Stimulated activated CD8-positive, alpha-beta memory T cell treated with anti-CD3 and anti-CD28 coated beads, Interleukin-2, amount 100 ng/mL, for 48 hours (primary cell): ENCODE data around the gene MRPL55.

Source experiments
- DNase-seq, 2 donors: peaks; one replicate each; pipeline ENCODE4 v3.0.0-alpha.2; 2020; ENCODE audit warnings: low read depth in 2 of 2

MRPL55 gene

DNA sequence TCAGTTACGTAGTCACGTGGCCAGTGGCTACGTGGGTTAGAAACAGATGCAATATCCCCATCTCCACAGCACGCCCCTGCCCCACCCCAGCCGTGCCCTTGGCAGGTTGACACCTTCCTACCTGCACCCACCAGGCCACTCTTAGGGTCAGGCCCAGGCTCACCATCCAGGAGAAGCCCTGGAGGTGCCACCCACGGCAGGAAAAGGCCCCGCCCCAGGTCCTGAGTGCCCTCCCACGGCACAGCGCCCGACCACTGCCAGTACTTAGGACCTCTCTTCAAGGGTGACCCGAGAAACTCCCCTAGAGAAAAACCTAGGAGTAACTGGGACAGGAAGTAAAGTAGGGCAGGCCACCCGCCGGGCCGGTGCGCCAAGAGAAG, 7.5 kb downstream of the MRPL55 start:
- DNase-seq = no peak

DNA sequence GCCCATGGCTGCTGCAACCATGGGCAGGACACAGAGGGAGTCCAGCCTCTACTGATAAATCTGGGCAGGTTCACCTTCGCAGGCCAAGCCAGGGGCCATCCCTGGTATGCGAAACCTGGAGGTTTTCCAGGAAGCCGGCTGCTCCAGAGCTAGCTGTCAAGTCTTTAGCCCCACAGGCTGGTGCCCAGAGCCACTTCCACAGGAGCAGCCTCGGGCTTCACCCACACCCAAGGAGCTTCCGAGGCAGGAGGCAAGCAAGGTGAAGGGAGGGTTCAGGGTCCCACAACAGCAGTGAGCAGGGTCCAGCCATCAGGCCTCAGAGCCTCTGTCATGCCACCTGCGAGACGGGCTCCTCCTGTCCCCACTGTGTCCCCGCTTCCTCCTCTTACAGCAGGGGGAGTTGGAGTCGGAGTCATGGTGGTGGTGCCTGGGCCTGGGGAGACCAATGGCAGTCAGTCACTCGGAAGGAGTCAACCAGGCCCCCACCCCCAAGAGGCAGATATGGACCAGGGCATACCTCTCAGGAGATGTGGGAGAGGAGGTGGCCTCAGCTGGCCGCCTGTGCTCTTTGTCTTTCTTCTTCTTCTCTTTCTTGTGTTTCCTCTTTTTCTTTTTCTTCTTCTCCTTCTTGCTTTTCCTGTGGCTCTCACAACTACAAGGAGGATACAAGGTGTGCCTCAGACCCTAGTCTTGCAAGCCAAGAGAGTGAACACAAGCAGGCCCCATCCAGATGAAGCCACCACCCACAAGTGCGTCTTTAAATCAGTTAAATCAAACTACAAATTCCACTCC, 8.1 kb downstream of the MRPL55 start:
- DNase-seq = no peak

DNA sequence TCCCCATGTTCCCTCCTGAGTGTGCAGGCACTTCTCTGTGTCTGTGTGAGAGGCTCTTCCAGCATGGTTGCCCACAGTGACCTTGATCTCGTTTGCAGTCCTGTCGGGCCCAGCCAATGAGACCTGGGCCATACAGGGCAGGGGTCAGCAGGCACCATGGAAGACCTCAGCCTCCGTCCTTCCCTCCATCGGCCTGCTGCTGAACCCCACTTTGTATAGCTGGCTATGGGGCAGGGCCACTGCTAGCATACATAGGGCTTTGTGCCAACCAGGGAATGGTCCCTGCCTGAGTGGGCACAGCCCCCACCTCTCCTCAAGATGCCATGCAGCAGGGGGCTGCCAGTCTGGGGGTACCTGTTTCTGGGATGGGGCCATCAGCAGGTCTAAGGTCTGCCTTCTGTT, 9.8 kb downstream of the MRPL55 start:
- no peak for DNase-seq

- no peak for DNase-seq
These were observed 10.7 kb downstream of the MRPL55 start for GRCh38 chr1:228098323-228098931.

DNA sequence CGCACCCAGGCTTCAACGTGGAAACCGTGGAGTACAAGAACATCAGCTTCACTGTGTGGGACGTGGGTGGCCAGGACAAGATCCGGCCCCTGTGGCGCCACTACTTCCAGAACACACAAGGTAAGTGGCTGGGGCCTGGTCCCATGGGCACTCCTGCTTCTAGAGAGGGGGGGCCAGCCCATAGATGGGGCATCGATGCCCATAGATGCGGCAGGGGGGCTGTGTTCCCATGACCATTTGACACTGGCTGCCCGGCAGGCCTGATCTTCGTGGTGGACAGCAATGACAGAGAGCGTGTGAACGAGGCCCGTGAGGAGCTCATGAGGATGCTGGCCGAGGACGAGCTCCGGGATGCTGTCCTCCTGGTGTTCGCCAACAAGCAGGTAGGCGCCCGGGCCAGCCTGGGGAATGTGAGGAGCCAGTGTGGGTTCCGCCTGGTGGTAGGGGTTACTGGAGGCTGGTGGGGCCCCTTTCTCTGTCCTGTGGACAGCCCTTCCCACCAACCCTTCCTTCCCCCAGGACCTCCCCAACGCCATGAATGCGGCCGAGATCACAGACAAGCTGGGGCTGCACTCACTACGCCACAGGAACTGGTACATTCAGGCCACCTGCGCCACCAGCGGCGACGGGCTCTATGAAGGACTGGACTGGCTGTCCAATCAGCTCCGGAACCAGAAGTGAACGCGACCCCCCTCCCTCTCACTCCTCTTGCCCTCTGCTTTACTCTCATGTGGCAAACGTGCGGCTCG, 11.6 kb downstream of the MRPL55 start:
- DNase-seq = no peak

DNA sequence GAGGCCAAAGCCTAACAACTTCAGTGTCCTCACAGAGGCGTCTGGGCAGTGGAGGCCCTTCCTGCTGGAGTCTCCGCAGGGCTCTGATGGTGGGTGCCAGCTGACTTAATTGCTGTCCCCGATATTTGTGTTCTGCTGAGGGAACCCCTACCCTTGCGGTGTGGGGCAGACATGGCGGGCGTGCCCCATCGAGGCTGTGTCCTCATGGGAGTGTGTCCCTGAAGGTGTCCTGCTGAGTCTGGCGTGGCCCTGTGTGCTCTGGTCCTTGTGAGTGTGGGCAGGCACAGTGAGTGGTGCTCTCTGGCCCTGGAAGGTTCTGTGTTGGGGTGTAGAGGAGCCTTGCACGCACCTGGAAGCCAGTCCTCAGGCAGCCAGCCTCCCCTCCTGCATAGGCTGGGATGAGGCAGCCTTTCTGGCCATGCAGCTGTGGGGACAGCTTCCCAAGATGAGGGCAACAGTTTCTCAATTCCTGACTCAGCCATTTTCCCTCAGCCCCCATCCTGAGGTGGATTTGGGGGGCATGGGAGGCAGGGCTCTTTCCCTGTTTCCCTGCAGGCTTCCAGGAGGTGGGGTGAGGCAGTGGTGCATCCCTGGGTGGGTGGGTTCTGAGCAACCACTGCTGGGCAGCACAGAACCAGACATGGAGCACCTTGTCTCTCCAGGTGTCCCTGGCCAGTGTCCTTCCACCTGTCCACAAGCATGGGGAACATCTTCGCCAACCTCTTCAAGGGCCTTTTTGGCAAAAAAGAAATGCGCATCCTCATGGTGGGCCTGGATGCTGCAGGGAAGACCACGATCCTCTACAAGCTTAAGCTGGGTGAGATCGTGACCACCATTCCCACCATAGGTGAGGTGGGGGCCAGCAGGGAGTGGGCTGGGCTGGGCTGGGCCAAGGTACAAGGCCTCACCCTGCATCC, 12.4 kb downstream of the MRPL55 start:
- no peak for DNase-seq

DNA sequence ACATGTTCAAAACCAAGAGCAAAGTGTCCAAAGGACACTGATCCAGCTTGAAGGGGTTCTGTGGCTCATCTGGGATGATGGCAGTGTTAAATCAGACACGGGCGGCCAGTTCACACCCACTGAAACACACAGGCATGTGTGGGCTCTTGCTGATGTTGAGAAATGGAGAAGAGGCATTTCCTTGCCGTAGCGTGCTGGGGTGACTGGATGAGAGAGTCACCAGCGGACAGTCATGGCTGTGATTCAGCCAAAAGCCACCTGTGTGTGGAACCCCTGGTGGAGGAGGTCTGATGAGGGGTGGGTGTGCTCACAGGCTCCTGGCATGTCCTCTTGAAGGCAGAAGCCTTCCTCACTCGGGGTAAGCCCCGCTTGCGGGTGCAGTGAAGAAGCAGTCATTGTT, 13.2 kb downstream of the MRPL55 start:
- no peak for DNase-seq

GRCh38 chr1:228095161-228095560, 13.9 kb downstream of the MRPL55 start:
- no peak for DNase-seq

DNA sequence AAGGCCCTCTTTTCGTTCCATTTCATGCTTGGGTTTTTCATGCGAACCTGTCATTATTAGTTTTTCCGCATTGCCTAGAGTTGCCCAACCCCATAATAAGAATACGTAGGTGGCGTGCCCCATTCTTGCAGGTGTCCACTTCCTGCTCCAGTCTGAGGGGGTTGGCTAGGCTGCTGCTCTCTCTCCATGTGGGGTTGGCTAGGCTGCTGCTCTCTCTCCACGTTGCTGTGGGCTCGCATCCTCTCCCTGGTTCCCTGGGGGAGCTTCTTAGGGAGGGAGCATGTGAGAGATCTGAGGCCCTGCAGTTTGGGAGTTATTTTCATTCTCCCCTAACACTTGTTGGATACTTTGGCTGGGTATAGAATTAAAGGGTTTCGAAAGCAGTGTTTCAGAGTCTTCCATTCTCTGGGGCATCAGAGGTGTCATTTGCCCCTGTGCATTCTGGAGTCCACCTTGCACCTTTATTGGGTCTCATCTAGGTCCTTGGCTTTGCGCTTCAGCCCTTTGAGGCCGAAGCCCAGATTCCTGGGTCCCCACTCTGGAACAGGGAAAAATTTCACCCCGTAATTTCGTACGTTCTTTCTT, 14.6 kb downstream of the MRPL55 start:
- no peak for DNase-seq

GRCh38 chr1:228093050-228093906, 15.8 kb downstream of the MRPL55 start:
- DNase-seq = no peak

DNA sequence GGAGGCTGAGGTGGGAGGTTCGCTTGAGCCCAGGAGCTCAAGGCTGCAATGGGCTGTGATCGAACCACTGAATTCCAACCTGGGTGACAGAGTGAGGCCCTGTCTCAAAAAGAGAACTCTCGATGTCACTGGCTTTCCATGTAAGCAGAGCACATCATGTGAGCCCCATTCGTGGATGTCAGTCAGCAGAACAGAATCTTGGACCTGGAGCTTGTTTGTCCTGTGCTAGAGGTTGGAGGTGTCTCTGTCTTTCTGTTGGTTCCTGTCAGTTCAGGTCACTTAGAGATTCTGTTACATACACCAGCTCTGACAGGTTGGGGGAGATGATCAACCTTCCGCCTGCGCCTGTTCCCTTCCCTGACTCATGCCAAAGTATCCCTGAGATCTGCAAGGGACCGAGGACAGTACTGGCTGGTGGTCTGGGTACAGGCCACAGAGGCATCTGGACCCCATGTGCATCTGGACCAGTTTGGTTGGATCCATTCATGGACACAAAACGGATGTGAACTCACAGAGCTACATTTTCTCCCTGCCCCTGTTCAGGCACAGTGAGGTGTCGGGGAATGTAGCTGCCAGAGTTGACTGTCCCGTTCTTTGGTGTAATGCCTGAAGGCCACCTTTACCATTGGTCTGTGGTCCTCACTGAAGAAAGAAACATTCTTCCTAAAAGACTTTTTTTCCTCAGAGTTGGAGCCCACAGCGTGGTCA, 16.6 kb downstream of the MRPL55 start:
- no peak for DNase-seq

GRCh38 chr1:228091084-228091483, 18.0 kb downstream of the MRPL55 start:
- DNase-seq = no peak

DNA sequence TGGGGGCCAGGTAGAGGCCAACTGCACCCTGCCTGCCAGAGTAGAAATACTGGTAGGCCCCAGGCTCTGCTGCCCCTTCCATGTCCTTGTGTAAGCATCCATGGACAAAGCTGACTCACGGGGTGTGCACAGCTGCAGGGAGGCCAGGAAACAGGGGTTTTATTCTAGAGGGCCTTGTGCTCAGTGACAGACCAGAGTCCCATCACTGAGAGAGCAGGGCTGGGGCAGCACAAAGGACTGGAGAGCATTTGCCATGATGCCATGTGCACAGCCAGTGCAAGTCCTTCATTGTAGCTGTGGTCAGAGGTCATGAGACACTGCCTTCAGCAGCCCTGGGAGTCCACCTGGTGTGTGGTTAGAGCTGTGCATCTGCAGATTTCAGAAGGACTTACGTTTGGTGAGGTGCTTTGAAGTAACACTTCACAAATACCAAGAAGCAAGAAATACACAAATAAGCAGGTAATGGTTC, 18.5 kb downstream of the MRPL55 start:
- no peak for DNase-seq

DNA sequence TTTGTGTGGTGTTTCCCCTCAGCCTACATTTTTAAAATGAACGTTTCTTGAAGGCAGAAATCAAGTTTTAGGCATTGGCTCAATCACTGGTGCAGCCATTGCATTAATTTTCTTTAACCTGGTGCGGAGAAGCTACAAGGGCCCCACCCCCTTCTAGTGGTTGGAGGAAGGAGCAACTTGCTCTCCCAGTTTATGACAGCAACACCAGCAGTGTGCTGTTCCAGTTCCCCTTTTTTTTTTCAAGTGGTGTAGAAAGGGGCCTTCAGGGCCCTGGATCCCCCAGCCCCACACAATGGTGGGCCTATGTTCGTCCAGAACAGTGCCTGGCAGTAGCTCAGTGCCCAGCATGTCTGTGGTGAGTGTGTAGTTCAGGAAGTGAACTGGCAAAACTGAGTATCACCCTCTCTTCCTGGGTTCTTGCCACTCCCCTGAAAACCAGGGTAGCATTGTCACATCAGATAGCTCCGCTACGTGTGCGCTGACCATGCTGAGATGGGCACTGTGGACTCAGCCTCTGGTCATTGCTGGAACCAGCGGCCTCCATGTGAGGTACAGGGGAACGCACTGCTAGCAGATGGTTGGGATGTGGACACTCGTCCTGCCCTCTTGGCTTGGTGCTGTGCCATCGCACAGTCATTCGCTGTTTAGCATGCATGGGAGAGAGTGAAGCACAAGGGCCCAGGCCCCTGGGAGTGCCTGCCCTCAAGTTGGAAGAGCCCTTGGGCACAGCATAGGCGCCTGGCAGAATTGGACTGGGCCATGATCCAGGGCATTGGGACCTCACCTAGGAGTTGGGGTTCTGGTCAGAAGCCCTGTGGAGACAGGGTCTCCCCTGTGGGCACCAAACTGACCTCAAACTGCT, 19.3 kb downstream of the MRPL55 start:
- no peak for DNase-seq

DNA sequence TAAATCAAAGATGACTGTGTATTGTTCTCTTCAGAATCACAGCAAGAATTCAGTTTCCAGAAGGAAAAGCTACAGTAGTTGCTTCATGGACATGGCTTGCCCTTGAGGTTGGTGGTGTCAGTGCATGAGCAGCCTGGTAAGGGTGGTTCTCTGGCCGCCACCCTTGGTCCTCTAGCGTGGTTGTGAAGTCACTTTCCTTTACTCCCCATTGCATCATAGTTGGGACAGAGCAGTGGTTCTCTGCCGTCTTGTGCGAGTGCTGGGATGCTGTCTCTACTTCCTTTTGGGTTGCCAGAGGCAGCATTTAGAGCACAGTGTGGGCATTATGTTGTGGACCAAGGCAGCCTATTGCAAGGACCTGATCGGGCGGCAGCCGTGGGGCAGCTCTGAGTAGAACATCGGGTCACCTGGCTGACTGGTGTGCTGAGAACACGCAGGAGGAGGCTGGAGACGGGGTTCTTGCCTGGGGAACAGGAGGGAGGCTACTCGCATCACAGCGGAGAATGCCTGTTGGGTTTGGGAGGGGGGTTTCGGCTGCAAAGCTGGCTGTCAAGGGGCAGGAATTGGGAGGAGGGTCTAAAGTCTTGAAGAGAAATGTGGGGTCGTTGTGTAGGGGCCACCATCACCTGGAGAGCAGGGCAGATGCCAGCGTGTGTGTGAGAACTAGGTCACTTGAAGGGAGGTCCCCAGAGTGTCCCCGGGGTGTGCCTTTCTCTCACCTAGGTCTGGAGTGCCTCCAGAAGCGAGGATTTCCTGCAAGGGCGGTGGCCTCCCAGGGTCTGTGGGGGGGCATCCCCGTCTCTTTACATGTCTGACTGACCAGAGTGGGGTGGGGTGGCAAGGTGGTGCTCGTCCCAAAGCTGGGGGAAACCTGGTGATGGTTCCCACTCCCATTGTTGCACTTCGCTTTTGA, 20.3 kb downstream of the MRPL55 start:
- DNase-seq = no peak

DNA sequence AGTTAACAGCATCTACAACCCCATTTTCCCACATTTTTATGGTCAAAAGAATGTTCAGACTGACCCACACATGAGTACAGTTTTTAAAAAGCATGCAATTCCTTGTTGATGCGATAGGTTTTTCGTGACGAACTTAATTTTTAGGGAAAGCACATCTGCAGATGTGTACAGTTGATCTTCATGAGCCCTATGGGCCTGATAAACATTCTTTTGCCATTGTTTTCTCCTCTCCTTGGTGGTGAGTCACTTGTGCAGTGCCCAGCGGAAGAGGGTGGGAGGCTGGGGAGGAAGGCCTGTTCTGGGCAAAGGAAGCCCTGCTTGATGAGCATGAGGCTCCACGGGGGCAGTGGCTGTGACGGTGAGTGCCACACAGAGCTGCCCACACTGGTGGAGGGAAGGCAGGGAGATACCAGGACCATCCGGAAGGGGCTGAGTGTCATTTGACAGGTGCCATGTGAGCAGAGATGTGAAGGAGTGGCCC, 21.3 kb downstream of the MRPL55 start:
- DNase-seq = no peak

DNA sequence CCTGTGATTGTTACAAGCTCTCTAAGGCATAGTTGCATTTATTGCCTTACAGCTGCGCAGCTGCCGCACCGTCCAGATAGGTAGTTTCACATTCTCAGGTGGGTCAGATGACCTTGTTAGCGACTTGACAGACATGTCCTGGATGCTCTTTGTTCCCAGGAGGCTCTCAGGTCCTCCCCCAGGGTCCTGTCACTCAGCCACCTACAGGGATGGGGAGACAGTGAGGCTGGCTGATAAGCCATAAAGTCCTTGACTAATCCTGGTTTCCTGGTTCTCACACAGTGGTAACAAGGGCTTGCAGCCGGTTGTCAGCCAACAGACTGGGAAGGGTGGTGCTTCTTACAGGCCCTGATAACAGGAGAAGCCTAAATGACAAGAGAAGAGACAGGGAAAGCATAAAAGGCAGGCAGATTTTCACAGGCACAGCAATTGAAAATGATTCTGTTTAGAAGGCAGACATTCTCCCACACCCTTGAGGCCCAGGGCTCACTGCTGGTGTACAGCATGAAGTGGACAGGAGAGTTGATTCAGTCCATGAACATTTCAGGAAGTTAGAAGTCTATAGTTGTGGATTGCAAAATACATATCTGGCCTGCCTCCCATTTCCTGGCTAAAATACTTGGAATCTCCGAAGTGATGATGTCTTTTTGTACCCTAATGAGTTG, 23.7 kb downstream of the MRPL55 start:
- DNase-seq = no peak
